Measurements from ENCODE around the gene PSMC3IP. TPM values are rescaled to one million over a fixed set of nuclear protein-coding genes. Genes with fewer than 3 reads are reported as not detected.
A peak's percentile ranks its signal among the peaks of the same experiment; 100 is the strongest.

The PSMC3IP gene
- total and polyA plus RNA-seq, 2 donors (not counting 3 experiments of a cell fraction or from before 2014, with no cell fraction given): 5.9 to 19.3 TPM

DNA sequence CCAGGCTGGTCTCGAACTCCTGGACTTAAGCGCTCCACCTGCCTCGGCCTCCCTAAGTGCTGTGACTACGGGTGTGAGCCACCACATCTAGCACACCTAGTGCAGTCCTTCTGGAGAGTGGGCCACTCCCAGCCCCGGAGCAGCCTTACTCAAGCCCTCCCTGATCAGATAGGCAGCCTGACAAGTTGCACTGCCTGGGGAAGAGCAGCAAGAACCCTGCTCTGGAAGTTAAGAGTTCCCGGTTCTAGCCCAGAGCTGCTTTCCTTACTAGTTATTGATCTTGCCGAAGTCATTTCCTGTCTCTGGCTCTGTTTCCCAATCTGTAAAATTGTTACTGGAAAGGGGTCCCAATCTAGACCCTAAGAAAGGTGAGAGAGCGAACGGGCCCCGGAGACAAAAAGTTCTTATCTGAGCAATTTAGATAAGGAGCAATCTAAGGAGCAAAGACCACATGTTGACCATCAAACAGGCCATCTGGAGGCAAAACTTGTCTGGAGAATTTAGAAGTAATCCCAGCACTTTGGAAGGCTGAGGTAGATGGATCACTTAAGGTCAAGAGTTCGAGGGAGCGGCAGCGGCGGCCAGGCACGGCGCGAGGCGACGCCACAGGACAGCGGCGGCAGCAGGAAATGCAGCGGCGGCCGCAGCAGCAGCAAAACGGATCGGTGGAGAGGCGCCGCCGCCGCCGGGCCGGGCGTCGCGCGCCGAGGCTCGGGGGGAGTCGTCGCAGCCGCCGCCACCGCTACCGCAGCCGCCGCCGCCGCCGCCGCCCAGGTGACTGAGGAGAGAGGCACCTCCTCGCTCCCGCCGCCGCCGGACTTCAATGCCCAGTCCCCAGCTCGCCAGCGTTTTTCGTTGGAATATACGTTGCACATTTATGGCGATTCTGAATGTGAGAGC is 45.8 kb downstream of the PSMC3IP start:
- intact Hi-C loops (cut with micrococcal nuclease): no loop called here
- Histone ChIP-seq H4K20me1 (replicated peaks; ENCODE audit: control insufficient read depth, extremely low read depth, insufficient read depth, low read length) (no peaks in the 10 kb centered on the region), H3K4me3 (replicated peaks in 1 of 3; ENCODE audit: insufficient read depth in 1 of 3, low read depth in 1 of 3, low read length in 3 of 3) (peak overlapping the region in 2 of 3 experiments; percentile 46 to 58), H3K36me3 (ENCODE audit: control insufficient read depth in 2 of 2, extremely low read depth in 1 of 2, insufficient read depth in 2 of 2, low read length in 2 of 2) (no peaks in the 10 kb centered on the region), H3K9ac (replicated peaks; ENCODE audit: extremely low read depth, insufficient read depth, low read length) (peak overlapping the region; percentile 50), H3K4me1 (ENCODE audit: control insufficient read depth, extremely low read depth, insufficient read depth, low read length) (peaks cover 14% of the 10 kb centered on the region), H3K9me1 (replicated peaks; ENCODE audit: control insufficient read depth, extremely low read depth, insufficient read depth, low read length) (no peaks in the 10 kb centered on the region), H3K4me2 (ENCODE audit: insufficient read depth, low read length) (peak overlapping the region; percentile 60), H3K79me2 (ENCODE audit: control insufficient read depth, insufficient read depth, low read length) (peaks cover 1% of the 10 kb centered on the region), H2AFZ (ENCODE audit: low read depth, low read length) (peak overlapping the region; percentile 82), H3K27me3 (ENCODE audit: control insufficient read depth in 2 of 2, insufficient read depth in 2 of 2, low read length in 2 of 2) (no peaks in the 10 kb centered on the region), H3K9me3 (replicated peaks; ENCODE audit: control insufficient read depth, insufficient read depth, low read length) (no peaks in the 10 kb centered on the region), H3K27ac (ENCODE audit: insufficient read depth, low read depth, low read length) (peak overlapping the region; percentile 36)
- dilution Hi-C loops (cut with MboI; ENCODE audit: extremely low pct_ligation_motif_present, low sequenced_read_pairs): no loop called here
- no TSS peak for BruUV-seq (replicated peaks)
- TF ChIP-seq POLR2AphosphoS5 (IDR thresholded peaks at IDR 0.05; ENCODE audit: insufficient read depth, low read depth, low read length) (peak; percentile 36), JUN (IDR thresholded peaks at IDR 0.05; ENCODE audit: borderline replicate concordance, insufficient read depth, insufficient read length, low read depth) (no peak), FOS (IDR thresholded peaks at IDR 0.05; ENCODE audit: borderline replicate concordance, insufficient read depth, low read length) (no peak), EZH2 (IDR thresholded peaks at IDR 0.05; ENCODE audit: borderline replicate concordance, low read depth, low read length, severe bottlenecking) (no peak), POLR2A (IDR thresholded peaks at IDR 0.05; ENCODE audit: low read depth, low read length) (no peak), MYC (IDR thresholded peaks at IDR 0.05; ENCODE audit: low read depth, low read length) (no peak), GATA2 (IDR thresholded peaks at IDR 0.05; ENCODE audit: insufficient read depth, insufficient read length, low read depth, low read length) (no peak)
- TF ChIP-seq, protein P1, sequence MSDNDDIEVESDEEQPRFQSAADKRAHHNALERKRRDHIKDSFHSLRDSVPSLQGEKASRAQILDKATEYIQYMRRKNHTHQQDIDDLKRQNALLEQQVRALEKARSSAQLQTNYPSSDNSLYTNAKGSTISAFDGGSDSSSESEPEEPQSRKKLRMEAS (IDR thresholded peaks at IDR 0.05; ENCODE audit: insufficient read depth, insufficient read length): no peak
- TF ChIP-seq, protein P2, sequence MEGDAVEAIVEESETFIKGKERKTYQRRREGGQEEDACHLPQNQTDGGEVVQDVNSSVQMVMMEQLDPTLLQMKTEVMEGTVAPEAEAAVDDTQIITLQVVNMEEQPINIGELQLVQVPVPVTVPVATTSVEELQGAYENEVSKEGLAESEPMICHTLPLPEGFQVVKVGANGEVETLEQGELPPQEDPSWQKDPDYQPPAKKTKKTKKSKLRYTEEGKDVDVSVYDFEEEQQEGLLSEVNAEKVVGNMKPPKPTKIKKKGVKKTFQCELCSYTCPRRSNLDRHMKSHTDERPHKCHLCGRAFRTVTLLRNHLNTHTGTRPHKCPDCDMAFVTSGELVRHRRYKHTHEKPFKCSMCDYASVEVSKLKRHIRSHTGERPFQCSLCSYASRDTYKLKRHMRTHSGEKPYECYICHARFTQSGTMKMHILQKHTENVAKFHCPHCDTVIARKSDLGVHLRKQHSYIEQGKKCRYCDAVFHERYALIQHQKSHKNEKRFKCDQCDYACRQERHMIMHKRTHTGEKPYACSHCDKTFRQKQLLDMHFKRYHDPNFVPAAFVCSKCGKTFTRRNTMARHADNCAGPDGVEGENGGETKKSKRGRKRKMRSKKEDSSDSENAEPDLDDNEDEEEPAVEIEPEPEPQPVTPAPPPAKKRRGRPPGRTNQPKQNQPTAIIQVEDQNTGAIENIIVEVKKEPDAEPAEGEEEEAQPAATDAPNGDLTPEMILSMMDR (IDR thresholded peaks at IDR 0.05; ENCODE audit: extremely low read depth in 1 of 2, insufficient read depth in 1 of 2, low read depth in 1 of 2, low read length in 2 of 2): peak; percentile 20 to 47
- ChIA-PET CTCF (interaction anchor here (1.0 to 2.0 kb wide), 5 partner anchors 12 to 218 kb away, joined by 3 to 13 read pairs (median 4); no protein-coding TSS in a partner anchor), POLR2A (interaction anchor here (0.7 kb wide), 1 partner anchor 17 kb away, joined by 3 read pairs; no protein-coding TSS in a partner anchor)
- FAIRE-seq: peak; percentile 73
- peak; percentile 49 for DNase-seq (ENCODE audit: low read depth, low spot score)

All from endothelial cell of umbilical vein (primary cell).